Superior temporal gyrus (tissue), 1 donor: ENCODE results near the gene DNAJC16.
"Not testable (repeated sequence)": the region's sequence is repeated elsewhere in the genome, so short reads cannot be mapped to it uniquely, and the experiment has no call there.

Experiments
- DNase-seq: peaks from one replicate; pipeline ENCODE4 v3.0.0-alpha.2; 2016; ENCODE audit errors: extremely low spot score

The DNAJC16 gene

GRCh38 chr1:15583016-15583706 is 56.5 kb downstream of the DNAJC16 start:
- DNase-seq = no peak

- DNase-seq = no peak
Observed at GRCh38 chr1:15584489-15585363, 58.1 kb downstream of the DNAJC16 start, which contains the start of gene AGMAT. Gene AGMAT (minus strand): TSS chr1:15585051. CDS start chr1:15584967, 84 bp downstream.

- no peak for DNase-seq
Observed at GRCh38 chr1:15592285-15592684, 65.6 kb downstream of the DNAJC16 start.

DNA sequence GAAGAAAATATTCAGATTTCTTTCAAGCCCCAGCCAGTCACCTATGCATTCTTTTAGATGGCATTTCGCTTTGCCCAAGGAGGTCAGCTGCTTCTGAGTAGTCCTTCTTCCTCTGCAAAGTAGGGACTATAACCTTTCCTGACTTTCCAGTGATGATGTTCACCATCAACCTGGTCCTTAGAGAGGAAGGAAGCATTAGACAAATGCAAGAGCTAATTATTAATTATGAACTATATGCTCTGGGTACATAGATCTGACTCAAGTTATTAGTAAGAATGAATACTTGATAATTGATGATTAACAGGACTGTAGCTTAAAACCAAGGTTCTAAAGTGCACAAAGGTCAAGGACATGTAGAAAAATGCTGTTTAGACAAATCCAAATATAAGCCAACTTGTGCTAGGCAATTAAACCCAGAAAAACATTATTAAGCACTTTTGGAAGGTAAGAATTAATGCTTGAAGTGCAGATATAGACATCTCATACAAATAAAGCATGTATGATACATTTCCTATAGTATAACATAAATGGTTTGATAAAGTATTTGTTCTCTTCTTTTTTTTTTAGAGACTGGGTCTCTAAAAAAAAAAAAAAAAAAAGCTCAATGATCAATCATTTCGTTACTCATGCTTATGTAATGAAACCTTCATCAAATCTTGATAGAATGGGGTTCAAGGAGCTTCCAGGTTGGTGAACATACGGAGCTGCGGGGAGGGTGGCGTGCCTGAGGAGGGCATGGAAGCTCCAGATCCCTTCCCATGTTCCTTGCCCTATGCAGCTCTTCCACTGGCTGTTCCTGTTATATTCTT is 69.4 kb downstream of the DNAJC16 start:
- DNase-seq = no peak

DNA sequence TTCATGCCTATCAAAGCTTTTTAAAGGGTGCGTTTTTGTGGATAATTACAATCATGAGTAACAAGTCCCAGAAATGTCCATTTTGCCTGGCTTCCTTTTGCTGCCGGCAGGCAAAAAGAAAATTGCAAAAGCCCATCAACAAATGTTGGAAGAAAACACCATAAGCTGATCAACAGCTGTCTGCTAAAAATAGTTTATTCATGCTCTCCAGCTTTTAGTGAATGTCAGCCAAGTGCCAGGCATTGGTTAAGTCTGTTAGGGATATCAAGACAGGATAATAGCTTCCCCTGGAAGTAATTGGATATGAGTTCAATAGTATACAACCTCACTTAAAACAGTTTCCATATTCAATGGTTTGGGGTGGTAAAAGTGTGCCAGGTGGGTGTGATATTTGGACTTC is 71.8 kb downstream of the DNAJC16 start:
- DNase-seq = no peak

GRCh38 chr1:15603050-15603965 is 76.7 kb downstream of the DNAJC16 start:
- DNase-seq = peak; percentile 98

DNA sequence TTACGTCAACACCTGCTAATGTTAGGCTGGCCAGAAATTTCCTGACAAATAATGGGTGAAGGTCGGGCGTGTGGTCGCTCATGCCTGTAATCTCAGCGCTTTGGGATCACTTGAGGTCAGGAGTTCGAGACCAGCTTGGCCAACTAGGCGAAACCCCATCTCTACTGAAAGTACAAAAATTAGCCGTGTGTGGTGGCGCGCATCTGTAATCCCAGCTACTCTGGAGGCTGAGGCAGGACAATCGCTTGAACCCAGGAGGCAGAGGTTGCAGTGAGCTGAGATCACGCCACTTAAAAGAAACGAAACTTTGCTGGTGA is 77.3 kb downstream of the DNAJC16 start:
- DNase-seq = not testable (repeated sequence)

- not testable (repeated sequence) for DNase-seq
Observed at GRCh38 chr1:15604400-15604799, 77.8 kb downstream of the DNAJC16 start.

GRCh38 chr1:15605398-15606383 is 79.0 kb downstream of the DNAJC16 start:
- DNase-seq = no peak

- DNase-seq = no peak
Observed at GRCh38 chr1:15609631-15610030, 83.0 kb downstream of the DNAJC16 start.

DNA sequence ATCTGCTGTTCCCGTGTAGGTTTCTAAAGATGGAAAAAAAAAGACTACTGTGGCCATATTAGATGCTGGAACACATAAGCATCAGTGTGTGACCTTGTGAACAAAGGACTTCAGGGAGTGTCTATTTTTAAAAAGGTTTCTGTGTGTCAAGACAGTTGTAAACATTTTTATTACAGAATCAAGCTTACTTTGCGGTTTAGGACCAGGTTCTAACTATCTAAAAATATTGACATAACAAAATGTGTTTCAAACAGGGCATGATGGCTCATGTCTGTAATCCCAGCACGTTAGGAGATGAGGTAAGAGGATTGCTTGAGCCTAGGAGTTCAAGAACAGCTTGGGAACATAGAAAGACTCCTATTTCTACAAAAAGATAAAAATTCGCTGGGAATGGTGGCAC is 83.5 kb downstream of the DNAJC16 start:
- no peak for DNase-seq

DNA sequence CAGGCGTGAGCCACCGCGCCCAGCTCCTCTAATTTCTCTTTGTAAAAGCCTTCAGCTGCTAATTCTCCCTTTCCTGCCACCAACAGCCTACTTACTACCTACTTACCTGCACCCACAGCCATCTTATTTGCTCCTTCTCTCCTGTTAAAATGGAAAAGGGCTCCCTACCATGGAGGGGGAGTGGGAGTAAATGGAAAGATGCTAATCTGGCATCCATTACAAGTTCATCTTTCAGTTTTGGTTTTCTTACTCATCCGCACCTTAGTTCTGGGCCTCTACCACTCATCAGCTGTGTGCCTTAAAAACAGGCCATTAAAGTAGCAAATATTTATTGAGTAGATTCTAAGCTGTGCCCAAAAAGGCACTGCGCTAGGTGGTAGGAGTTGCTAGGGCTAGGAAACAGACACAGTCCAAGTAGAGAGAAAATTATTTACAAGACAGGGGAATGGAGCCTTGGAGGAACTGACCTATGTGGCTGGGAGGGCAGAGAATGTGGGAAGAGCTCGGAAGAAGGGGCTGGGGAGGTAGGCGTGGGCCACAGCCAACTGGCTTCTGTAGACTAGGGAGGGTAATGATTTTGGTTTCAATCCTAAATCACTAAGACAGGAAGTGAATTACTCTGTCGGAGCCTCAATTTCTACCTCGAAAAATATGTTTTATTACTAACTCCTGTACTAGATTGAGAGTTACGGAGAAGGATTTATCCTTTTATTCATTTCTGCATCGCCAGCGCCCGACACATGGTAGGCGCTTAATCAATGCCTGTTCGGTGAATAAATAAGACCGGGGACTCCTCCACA is 89.9 kb downstream of the DNAJC16 start:
- no peak for DNase-seq

DNA sequence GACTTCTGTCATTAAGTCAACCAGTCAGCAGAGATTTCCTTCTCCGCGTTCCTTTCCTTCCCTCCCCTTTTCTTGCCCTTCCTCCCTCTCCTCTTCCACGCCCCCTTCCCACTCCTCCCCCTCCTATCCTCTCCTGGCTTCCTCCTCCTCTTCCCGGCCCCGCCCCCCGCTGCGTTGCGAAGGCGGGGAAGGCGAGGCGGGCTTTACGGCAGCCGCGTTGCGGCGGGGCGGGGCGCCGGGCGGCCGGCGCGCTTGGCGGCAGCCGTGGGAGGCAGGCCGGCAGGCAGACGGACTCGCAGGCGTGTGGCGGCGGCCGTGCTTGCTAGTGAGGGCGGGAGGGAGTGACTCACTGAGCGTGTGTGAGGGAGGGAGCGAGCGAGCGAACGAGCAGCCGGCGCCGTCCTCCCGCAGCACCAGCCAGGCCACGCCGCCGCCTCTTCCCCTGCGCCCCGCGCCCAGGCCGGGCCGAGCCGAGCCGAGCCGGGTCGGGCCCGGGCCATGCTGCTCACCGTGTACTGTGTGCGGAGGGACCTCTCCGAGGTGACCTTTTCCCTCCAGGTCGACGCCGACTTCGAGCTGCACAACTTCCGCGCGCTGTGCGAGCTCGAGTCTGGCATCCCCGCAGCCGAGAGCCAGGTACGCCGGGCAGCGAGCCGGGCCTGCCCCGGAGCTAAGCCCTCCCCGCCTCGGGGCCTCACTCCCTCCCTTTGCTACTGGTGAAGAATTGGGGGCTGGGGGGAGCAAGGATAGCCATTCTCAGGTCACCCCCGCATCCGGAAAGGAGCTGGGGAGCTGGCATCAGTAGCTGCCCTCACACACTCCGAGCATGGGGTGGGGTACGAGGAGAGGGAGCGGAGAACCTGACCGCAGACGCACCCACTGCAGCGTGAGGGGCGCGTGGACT is 90.8 kb downstream of the DNAJC16 start, which contains the start of gene DDI2:
DDI2 (plus strand) TSS at position 286 of the 904 bp plus-strand sequence; CDS start at position 499, 213 bp downstream.
- peak; percentile 93 for DNase-seq

DNA sequence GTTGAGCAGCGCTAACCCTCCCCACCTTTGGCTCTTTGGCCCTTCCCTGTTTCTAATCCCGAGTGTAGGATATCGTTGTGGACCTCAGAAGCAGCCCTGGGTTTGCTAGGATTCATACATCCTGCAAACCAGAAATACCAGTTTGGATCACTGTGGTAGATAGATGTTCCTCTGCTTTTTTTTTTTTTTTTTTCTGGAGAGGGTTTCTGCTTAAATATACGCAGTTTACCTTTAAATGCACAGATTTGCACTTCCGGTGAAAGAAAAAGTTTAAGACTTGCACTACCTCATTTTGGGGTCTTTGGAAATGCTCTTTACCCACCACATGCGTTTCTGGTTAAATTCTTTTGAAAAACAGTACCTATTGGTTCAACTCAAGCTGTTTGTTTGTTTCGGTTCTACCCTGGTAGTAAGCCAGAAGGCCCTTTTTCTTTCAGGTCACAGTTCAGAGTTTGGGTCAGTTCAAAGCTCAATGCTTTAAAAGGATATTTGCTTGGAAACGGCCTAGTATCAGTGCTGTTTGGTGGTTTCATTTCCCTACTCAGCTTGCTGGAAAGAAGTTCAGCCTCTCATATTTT is 91.5 kb downstream of the DNAJC16 start:
- no peak for DNase-seq

DNA sequence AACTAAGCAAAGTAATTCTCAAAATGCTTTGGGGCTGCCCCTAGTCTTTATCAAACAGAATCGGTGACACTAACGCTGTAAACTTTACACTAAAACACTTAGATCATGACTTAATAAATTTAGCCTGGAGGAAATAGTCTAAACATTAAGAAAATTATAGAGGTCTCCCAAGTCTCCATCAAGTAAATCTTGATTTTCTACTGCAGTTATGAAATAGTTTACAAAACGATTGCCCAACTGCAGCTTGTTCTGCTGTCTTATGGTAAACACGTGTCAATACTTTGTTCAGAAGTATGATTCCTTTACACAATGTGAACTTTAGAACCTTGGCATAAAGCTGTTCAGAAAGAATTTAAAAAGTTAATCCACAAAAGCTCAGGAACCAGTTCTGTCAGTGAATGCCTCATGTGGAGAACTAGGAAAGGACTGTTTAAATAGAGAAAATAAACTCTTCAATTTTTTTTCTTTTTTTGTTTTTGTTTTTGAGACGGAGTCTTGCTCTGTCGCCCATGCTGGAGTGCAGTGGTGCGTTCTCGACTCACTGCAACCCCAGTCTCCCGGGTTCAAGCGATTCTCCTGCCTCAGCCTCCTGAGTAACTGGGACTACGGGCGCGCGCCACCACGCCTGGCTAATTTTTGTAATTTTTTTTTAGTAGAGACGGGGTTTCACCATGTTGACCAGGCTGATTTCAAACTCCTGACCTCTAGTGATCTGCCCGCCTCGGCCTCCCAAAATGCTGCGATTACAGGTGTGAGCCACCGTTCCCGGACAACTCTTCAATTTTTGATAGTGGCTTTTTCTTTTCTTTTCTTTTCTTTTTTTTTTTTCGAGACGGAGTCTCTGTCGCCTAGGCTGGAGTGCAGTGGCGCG is 92.2 kb downstream of the DNAJC16 start:
- no peak for DNase-seq

GRCh38 chr1:15620155-15620545 is 93.5 kb downstream of the DNAJC16 start:
- no peak for DNase-seq
